Right lobe of liver (tissue), 4 donors: ENCODE results near the gene IL20RB.

Experiments
- POLR2A ChIP-seq: fragments of 450-650 bp; IDR thresholded peaks from one replicate; pipeline ENCODE4 v1.6.1; 2017; ENCODE audit warnings: antibody characterized with exemption, mild to moderate bottlenecking
- TF ChIP-seq, protein P1 (sequence below), 4 donors: fragments of 200-600 bp in 3 of 4; fragments of 450-650 bp in 1 of 4; IDR thresholded peaks; one replicate each; pipeline versions ENCODE4 v1.5.1 to v1.8.0; 2016 to 2022; ENCODE audit warnings: antibody characterized with exemption in 4 of 4, mild to moderate bottlenecking in 2 of 4
- donor health status: DM: no; HTN: no; CAD: no.
- donor health status: DM: no; HTN: no; CAD: no.
- donor health status: DM: no; HTN: yes; CAD: no.

DNA sequence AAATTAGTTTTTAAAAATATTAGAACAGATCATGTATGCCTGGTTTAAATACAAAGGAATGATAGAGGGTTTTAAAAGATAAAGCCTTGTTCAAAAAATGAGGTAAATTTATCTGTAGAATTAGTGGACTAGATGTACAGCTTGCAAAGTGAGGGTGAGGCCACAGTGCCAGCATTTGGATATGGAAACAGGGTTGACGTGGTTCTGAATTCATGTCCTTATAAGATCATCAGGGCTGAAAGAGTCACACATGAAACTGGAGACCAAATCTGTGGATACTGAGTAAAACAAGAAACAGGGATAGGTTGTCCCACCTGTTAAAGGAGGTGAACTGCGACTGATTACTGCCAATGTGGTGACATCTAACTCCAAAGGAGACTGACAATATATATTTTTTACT lies 49.5 kb upstream of the IL20RB start:
- TF ChIP-seq POLR2A: no peak
- TF ChIP-seq, protein P1, sequence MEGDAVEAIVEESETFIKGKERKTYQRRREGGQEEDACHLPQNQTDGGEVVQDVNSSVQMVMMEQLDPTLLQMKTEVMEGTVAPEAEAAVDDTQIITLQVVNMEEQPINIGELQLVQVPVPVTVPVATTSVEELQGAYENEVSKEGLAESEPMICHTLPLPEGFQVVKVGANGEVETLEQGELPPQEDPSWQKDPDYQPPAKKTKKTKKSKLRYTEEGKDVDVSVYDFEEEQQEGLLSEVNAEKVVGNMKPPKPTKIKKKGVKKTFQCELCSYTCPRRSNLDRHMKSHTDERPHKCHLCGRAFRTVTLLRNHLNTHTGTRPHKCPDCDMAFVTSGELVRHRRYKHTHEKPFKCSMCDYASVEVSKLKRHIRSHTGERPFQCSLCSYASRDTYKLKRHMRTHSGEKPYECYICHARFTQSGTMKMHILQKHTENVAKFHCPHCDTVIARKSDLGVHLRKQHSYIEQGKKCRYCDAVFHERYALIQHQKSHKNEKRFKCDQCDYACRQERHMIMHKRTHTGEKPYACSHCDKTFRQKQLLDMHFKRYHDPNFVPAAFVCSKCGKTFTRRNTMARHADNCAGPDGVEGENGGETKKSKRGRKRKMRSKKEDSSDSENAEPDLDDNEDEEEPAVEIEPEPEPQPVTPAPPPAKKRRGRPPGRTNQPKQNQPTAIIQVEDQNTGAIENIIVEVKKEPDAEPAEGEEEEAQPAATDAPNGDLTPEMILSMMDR (IDR thresholded peaks at IDR 0.05): no peak
